ENCODE measurements around the gene BNC1. TPM values are rescaled to one million over a fixed set of nuclear protein-coding genes. Genes with fewer than 3 reads are reported as not detected.

BNC1 gene
- total RNA-seq, 4 donors from 2014 or later: 0.34 to 1.5 (median 0.44) TPM; not detected in 1

- no peak for TF ChIP-seq CTCF (IDR thresholded peaks at IDR 0.05; ENCODE audit: low read depth)
These were observed 9.1 kb downstream of the BNC1 start for GRCh38 chr15:83275412-83275811.

DNA sequence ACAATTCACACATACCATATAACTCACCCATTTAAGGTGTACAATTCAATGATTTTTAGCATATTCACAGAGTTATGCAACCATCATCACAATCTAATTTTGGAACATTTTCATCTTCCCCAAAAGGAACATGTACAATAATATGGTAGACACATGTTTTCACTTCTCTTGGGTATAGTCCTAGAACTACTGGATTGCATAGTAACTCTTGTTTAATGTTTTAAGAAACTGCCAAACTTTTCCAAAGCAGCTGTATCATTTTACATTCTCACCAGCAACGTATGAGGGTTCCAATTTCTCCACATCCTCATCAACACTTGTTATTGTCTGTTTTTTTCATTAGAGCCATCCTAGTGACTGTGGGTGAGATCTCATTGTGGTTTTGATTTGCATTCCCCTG is 14.3 kb downstream of the BNC1 start:
- no peak for TF ChIP-seq CTCF (IDR thresholded peaks at IDR 0.05; ENCODE audit: low read depth)

DNA sequence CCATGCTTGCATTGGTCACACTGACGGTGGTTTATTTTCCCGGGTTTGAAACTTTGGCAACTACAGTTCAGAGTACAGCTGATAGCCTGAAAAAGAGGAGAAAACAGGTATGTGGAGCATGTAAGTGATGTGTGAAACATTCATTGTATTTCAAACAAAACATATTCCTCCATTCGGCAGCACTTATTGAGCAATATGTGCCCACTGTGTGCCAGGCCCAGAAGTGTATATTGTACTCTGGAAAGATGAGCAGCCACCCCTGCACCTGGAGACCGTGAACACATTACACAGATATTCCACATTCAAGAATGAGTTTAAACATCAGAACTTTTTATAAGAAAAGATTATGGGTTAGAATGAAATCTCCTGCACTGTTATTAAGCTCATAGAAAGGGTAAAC is 16.3 kb downstream of the BNC1 start:
- TF ChIP-seq CTCF (IDR thresholded peaks at IDR 0.05; ENCODE audit: low read depth): no peak

- TF ChIP-seq CTCF (IDR thresholded peaks at IDR 0.05; ENCODE audit: low read depth): no peak
These were observed 21.7 kb downstream of the BNC1 start for GRCh38 chr15:83262594-83263315.

GRCh38 chr15:83250781-83251180 is 33.7 kb downstream of the BNC1 start:
- no peak for TF ChIP-seq CTCF (IDR thresholded peaks at IDR 0.05; ENCODE audit: low read depth)

- no peak for TF ChIP-seq CTCF (IDR thresholded peaks at IDR 0.05; ENCODE audit: low read depth)
These were observed 35.5 kb downstream of the BNC1 start for GRCh38 chr15:83249030-83249343.

DNA sequence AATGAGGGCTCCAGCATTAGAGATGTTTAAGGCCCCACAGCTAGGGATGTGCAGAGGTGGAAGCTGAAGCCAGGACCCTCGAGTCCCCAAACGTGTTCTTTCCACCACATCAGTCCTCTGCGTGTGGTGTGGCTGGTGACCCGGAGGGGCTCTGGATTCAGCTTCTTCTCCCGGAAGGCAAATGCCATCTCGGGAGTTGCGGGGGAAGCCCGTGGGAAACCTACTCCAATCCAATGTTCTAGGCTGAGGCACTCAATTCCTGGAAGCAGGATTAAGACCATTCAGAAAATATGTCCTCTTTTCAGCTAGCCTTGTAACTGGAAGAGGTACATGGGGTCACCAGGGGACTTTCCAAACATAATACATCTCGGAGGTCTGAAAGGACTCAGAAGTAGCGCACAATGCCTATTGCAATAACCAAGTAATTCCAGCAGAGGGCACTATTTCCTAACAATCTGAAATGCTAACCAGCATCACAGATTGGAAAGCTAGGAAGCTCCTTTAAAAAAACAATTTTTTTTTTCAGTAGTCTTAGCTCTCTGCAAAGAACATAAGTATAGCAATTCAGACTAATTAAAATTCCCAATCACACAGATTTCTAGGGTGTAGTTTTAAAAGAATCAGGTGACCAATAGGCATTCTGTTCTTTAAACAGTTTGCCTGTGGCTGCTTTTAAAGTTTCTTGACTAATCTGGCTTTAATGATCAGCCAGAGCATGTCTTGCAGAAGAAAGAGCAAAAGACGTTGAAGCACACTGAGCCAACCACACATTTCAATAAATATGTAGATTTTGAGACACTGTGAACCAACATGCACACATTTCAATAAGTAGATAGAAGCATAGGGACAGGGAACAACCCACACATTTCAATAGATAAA is 36.1 kb downstream of the BNC1 start:
- TF ChIP-seq CTCF (IDR thresholded peaks at IDR 0.05; ENCODE audit: low read depth): no peak
